ENCODE results near the gene TCEA3. TPM values are rescaled to one million over a fixed set of nuclear protein-coding genes. Genes with fewer than 3 reads are reported as not detected.

Gene TCEA3
- total and polyA plus RNA-seq, 9 donors, result 42.0 to 153 (median 73.8) TPM

DNA sequence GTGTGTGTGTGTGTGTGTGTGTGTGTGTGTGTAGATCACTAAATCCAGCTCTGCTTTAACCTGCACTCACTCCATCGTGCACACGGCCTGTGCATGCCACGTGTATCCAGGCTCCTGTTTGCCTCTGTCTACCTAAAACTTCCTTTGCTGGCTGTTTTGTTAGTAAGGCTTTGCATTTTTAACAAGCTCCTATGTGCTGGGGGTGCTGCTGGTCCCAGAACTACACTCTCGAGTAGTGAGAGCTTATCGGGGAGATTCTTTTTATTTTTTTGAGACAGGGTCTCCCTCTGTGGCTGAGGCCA lies 596 bp upstream of the TCEA3 start:
- peaks cover 15% of the 10 kb centered on the region for H3K4me1 ChIP-seq (ENCODE audit: insufficient read depth)

DNA sequence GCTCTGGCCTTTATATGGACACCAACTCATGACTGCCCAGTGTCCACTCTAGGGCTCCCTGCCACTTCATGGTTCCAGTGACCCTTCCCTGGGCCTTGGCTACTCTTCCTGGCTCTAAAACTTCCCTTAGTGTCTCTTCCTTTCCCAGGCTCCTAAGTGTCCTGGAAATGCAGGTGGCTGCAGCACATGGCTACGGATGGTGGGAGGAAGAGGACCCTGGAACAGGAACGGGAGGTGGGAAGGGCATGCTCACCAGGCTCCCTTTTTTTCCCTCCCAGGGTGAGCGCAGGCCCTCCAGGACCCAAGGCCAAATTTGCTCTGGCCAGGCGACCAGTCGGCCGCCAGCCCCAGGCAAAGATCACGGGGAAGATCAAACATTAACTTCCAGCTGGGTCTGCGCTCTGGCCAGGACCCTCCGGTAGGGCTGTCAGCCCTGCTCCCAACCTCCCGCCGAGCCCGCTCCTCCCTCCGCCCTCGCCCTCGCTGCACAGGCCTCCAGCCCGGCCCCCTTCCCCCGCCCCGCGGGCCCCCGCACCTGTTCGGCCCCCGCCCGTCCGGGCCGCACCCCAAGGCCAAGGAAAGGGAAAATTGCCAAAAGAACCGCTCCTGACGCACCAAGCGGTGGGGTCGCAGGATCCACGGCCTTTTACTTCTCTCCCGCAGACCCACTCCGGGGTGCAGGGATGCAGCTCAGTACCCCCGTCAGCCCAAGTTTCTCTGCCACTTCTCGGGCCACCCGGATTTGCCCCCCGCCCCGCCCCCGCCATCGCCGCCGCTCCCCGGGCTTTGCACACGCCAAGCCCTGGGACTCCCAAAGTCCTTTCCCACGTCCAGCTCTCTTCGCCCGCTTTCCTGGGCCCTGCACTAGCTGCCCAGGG lies 894 bp downstream of the TCEA3 start:
- Histone ChIP-seq H3K4me3 (peak overlapping the region; percentile 54), H3K27ac (peak overlapping the region; percentile 44 to 90), H3K36me3 (no peaks in the 10 kb centered on the region), H3K27me3 (no peaks in the 10 kb centered on the region), H3K4me1 (ENCODE audit: insufficient read depth) (peaks cover 15% of the 10 kb centered on the region), H3K9me3 (no peaks in the 10 kb centered on the region)
- TF ChIP-seq POLR2A (IDR thresholded peaks at IDR 0.05), result no peak
- TF ChIP-seq, protein P1, sequence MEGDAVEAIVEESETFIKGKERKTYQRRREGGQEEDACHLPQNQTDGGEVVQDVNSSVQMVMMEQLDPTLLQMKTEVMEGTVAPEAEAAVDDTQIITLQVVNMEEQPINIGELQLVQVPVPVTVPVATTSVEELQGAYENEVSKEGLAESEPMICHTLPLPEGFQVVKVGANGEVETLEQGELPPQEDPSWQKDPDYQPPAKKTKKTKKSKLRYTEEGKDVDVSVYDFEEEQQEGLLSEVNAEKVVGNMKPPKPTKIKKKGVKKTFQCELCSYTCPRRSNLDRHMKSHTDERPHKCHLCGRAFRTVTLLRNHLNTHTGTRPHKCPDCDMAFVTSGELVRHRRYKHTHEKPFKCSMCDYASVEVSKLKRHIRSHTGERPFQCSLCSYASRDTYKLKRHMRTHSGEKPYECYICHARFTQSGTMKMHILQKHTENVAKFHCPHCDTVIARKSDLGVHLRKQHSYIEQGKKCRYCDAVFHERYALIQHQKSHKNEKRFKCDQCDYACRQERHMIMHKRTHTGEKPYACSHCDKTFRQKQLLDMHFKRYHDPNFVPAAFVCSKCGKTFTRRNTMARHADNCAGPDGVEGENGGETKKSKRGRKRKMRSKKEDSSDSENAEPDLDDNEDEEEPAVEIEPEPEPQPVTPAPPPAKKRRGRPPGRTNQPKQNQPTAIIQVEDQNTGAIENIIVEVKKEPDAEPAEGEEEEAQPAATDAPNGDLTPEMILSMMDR (IDR thresholded peaks at IDR 0.05), result no peak
- TF ChIP-seq EP300 (IDR thresholded peaks at IDR 0.05), result no peak
- 2% methylated on average over 43 to 46 of the region's 46 CpGs for WGBS, 3 donors
- DNase-seq, result peak; percentile 73 to 85 (median 80)
- intact Hi-C loops (cut with DNase I), result loop anchor here in 1 of 4 donors (10.0 kb wide), 1 partner anchor 61 kb away; the partner anchor contains the start of gene ASAP3

More for the DNA sequence above, 596 bp upstream of the TCEA3 start:
- H3K27me3 ChIP-seq, result no peaks in the 10 kb centered on the region
- intact Hi-C loops (cut with DNase I), result loop anchor here in 1 of 4 donors (10.0 kb wide), 1 partner anchor 60 kb away; the partner anchor contains the start of gene ASAP3
- peak overlapping the region in 1 of 2 donors; percentile 90 for H3K27ac ChIP-seq
- DNase-seq, result no peak
- TF ChIP-seq POLR2A (IDR thresholded peaks at IDR 0.05), result no peak
- TF ChIP-seq, protein P1 (IDR thresholded peaks at IDR 0.05), result no peak
- no peak for TF ChIP-seq EP300 (IDR thresholded peaks at IDR 0.05)
- WGBS, 3 donors, result 15 to 23% (median 22%) methylated on average over 5 of the region's 5 CpGs
- no peaks in the 10 kb centered on the region for H3K9me3 ChIP-seq
- no peaks in the 10 kb centered on the region for H3K36me3 ChIP-seq
- H3K4me3 ChIP-seq, result peak overlapping the region; percentile 54

DNA sequence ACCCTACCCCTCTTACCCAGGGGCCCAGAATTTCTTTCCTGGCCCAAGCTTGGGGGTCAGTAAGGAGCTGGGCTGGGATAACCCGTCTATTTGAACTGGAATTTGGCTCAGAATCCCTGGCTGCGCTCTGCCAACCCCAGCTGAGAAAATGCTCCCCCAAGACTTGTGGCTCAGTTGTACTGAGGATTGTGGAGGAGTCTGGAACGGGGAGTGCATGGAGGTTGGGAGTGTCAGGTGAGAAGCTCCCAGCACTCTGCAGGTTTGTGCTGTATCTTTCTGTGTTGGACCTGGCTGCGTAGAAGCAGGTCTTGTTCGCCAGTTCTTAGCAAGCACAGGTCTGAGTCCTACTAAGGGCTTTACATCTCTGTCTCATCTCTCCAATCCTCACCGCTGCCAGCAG lies 1.6 kb downstream of the TCEA3 start:
- WGBS, 3 donors, result 32 to 43% (median 38%) methylated on average over 6 of the region's 6 CpGs
- Histone ChIP-seq H3K4me3 (no peak overlapping the region), H3K4me1 (ENCODE audit: insufficient read depth) (peaks cover 17% of the 10 kb centered on the region), H3K9me3 (no peaks in the 10 kb centered on the region), H3K27me3 (no peaks in the 10 kb centered on the region), H3K36me3 (no peaks in the 10 kb centered on the region), H3K27ac (peak overlapping the region in 1 of 2 donors; percentile 90)
- peak in 2 of 5 donors; percentile 42 to 65 for DNase-seq
- intact Hi-C loops (cut with DNase I), result loop anchor here in 1 of 4 donors (10.0 kb wide), 1 partner anchor 62 kb away; the partner anchor contains the start of gene ASAP3
- TF ChIP-seq POLR2A (IDR thresholded peaks at IDR 0.05) (no peak), EP300 (IDR thresholded peaks at IDR 0.05) (no peak)
- TF ChIP-seq, protein P1 (IDR thresholded peaks at IDR 0.05), result no peak

DNA sequence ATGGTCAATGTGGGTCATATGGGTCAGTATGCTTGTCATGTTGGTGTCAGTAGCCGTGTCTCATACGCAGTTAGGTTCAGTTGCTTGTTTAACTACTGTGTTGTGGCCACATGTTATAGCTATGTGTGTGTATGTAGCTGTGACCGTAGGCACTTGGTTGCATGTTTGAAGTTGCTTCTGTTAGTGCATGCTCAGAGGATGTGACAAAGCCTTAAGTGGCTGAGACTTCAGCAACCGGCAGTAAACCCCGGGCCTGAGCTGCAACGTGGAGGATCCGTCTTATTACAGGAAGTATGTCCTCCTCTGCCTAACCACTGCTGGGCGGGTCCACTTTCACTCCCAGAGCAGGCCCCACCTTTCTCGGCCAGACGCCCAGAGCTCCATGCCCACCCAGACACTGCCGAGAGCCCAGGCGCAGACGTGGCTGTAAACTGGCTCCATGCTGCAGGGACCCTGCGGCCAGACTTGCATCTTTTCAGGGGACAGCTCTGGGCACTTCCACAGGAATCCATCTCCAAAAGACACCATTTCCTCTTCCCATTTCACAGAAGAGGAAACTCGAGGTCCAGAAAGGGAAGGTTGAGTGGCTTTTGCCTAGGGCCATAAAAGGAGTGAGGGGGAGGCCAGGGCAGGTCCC lies 2.2 kb downstream of the TCEA3 start:
- Histone ChIP-seq H3K4me1 (ENCODE audit: insufficient read depth) (peaks cover 21% of the 10 kb centered on the region), H3K9me3 (no peaks in the 10 kb centered on the region), H3K27me3 (no peaks in the 10 kb centered on the region), H3K27ac (peak overlapping the region in 1 of 2 donors; percentile 90), H3K36me3 (no peaks in the 10 kb centered on the region), H3K4me3 (no peak overlapping the region)
- TF ChIP-seq EP300 (IDR thresholded peaks at IDR 0.05) (no peak), POLR2A (IDR thresholded peaks at IDR 0.05) (no peak)
- TF ChIP-seq, protein P1 (IDR thresholded peaks at IDR 0.05), result no peak
- intact Hi-C loops (cut with DNase I), result loop anchor here in 1 of 4 donors (10.0 kb wide), 1 partner anchor 62 kb away; the partner anchor contains the start of gene ASAP3
- WGBS, 3 donors, result 5 to 10% (median 8%) methylated on average over 15 of the region's 15 CpGs
- DNase-seq, result peak; percentile 77 to 87 (median 83)

Data from ovary (tissue), 9 donors.